NCI-H524 treated with DMSO at 0.1 percent for 48 hours (cell line): Measurements from ENCODE around the gene ABHD11.
"Not testable (repeated sequence)": the region's sequence is repeated elsewhere in the genome, so short reads cannot be mapped to it uniquely, and the experiment has no call there.

Experiments
- DNase-seq: peaks from one replicate; lab custom pipeline; 2025; lab: John Stamatoyannopoulos, UW

Gene ABHD11, protein sequence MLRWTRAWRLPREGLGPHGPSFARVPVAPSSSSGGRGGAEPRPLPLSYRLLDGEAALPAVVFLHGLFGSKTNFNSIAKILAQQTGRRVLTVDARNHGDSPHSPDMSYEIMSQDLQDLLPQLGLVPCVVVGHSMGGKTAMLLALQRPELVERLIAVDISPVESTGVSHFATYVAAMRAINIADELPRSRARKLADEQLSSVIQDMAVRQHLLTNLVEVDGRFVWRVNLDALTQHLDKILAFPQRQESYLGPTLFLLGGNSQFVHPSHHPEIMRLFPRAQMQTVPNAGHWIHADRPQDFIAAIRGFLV

GRCh38 chr7:73738612-73739386 is at the start of gene ABHD11:
Gene ABHD11, minus strand, starts transcription at chr7:73738802. Its CDS starts 32 bp downstream, at chr7:73738770.
- DNase-seq = peak; percentile 59

GRCh38 chr7:73787786-73788048 is 49.1 kb upstream of the ABHD11 start:
- DNase-seq = not testable (repeated sequence)

DNA sequence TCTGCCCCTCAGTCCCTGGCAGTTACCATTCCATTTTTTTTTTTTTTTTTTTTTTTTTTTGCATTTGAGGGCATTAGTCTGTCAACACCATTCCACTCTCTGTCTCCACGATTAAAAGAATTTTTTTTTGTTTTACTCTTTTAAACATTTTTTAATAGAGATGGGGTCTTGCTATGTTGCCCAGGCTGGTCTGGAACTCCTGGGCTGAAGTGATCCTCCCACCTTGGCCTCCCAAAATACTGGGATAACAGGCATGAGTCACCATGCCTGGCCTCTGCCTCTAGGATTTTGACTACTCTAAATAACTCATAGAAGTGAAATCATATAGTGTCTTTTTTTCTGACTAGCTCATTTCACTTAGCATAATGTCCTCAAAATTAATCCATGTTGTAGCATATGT is 48.0 kb upstream of the ABHD11 start:
- no peak for DNase-seq

GRCh38 chr7:73779517-73779916 is 40.9 kb upstream of the ABHD11 start:
- DNase-seq = no peak

DNA sequence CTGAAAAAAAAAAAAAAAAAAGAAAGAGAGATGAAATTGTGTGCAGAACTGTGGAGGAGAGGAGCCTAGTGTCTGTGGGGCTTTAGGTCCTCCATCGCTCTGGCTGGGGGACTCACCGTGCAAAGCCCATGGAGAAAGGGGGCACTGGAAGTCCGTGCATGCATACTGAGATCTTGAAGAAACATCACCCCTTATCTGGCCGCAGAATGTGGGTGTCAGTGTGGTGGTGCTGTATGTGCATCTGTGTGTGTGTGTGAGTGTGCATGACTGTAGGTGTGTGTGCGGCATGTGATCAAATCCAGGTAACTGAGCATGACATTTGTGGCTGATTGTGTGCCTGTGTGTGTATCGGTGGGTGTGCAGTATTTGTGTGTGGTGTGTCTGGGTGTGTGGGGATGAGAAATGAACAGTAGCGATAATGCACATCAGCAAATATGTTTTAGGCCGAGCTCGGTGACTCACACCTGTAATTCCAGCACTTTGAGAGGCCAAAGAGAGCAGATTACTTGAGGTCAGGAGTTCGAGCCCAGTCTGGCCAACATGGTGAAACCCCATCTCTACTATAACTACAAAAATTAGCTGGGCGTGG is 40.3 kb upstream of the ABHD11 start:
- no peak for DNase-seq

- DNase-seq = peak; percentile 65
These were observed 36.3 kb upstream of the ABHD11 start for GRCh38 chr7:73774923-73775322.

DNA sequence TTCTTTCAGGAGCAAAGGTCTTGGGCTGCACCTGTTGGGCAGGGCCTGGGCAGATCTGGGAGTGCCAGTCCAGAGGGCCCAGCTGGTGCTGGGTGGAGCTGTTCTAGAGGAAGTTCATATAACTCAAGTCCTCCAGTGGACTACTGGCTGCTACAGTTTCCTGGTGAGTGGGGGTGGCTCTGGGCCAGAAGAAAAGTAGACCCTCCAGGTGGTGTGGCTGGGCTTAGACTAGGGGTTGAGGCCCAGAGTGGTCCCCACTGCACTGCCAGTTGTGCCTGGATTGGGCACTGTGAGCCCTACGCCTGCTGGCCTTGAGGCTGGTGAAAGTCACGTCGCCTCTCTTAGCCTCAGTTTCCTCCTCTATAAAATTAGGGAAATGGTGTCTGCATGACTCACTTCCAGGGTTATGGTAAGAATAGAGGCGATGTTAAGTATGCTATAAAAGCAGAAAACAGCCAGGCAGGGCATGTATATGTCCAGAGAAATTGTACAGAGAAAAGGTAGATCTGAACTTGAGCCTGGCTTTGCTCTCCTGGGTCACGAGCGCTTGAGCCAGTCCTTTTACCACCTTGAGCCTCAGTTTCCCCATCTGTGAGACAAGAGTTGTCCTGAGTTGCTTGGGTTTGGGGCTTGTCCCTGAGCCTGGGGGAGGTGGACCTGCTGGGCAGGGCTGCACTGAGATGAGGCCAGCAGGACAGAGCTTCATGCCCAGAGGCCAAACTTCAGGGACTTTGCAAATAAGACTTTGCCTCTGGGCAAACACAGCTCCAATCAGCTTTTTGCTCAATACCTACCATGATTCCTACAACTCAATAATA is 35.3 kb upstream of the ABHD11 start:
- no peak for DNase-seq

DNA sequence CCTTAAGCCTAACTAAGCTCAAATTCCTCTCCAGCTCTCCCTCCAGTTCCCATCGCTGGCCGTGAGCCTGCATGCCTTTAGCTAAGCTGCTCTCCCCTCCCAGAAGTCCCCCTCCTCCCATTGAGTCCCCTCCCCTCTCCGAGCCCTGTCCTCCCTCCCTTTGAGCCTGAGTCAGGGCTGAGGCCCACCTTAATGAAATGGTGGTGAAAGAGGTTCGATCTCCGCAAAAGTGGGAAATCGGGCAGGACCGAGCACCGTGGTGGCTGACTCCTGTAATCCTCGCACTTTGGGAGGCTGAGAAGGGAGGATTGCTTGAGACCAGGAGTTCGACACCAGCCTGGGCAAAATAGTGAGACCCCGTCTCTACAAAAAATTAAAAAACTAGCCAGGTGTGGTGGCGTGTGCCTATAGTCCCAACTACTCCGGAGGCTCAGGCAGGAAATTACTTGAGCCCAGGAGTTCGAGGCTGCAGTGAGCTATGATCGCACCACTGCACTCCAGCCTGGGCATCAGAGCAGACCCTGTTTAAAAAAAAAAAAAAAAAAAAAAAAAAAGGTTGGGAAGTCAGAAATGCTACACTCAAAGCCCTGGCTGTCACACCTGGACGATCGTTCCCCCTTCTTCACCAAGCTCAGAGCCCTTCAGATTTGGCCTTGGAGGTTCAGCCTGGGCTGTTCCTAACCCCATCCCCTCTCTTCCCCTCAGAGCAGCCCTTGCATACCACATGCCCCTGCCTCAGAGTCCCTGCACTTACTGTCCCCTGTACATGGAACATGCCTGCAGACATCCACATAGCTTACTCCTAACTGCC is 32.5 kb upstream of the ABHD11 start:
- no peak for DNase-seq

DNA sequence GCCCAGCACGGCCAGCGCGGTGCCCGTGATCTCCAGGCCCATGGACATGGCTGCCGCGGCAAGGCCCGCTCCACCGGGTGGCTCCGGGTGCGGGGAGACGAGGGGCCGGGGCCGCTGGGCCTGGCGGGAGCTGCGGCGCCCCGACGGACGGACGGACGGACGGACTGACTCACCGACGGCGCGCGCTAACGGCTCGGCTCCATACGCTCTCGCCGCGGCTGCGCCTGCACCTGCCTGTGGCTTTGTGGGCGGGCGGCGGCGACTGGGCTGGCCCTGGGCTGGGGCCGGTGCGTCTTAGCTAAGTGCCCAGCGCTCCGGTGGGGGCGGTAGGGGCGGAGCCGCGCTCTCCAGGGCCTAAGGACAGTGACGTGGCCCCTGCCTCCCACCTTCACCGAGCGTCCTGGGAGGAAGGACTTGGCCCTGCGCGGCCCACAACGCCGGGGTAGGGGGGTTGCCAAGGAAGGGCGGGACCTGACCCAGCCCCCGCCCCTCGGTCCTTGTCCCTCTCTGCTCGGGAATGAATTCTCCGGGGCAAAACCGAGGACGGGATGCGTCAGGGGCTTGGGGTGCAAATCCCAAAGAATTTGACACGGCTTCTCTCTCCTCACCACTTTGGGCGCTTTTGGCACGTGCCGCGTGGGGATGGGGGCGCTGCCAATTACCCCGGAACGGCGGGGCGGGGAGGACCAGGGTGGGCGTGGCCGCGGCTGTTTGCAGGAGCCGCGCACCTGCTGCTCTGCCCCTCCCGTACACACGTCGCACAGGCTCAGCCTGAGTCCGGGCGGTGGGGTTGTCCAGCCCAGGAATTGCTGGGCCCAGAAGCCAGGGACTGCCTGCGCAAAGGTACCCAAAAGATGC is 31.6 kb upstream of the ABHD11 start, which contains the start of gene CLDN3:
Gene CLDN3, minus strand, starts transcription at position 269 of the 858 bp plus-strand sequence. Its CDS starts 221 bp downstream, at position 48.
- DNase-seq = peak; percentile 22

DNA sequence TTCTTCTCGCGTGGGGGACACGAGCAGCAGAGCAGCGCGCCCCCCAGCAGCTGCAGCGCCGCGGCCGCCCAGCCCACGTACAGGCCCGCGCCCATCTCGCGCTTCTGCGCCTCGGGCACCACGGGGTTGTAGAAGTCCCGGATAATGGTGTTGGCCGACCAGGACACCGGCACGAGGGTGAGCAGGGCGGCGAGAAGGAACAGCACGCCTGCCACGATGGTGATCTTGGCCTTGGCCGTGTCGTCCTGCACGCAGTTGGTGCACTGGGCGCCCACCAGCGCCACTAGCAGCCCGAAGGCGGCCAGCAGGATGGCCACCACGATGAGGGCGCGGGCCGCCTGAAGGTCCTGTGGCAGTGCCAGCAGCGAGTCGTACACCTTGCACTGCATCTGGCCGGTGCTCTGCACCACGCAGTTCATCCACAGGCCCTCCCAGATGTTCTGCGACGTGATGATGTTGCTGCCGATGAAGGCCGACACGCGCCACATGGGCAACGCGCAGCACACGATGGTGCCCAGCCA is 30.9 kb upstream of the ABHD11 start:
- no peak for DNase-seq

- no peak for DNase-seq
These were observed 30.3 kb upstream of the ABHD11 start for GRCh38 chr7:73768641-73769480.

- DNase-seq = no peak
These were observed 28.1 kb upstream of the ABHD11 start for GRCh38 chr7:73766556-73767229.

GRCh38 chr7:73762659-73762999 is 24.0 kb upstream of the ABHD11 start:
- no peak for DNase-seq

GRCh38 chr7:73761854-73762658 is 23.5 kb upstream of the ABHD11 start:
- DNase-seq = no peak

- no peak for DNase-seq
These were observed 20.1 kb upstream of the ABHD11 start for GRCh38 chr7:73758581-73759138.

DNA sequence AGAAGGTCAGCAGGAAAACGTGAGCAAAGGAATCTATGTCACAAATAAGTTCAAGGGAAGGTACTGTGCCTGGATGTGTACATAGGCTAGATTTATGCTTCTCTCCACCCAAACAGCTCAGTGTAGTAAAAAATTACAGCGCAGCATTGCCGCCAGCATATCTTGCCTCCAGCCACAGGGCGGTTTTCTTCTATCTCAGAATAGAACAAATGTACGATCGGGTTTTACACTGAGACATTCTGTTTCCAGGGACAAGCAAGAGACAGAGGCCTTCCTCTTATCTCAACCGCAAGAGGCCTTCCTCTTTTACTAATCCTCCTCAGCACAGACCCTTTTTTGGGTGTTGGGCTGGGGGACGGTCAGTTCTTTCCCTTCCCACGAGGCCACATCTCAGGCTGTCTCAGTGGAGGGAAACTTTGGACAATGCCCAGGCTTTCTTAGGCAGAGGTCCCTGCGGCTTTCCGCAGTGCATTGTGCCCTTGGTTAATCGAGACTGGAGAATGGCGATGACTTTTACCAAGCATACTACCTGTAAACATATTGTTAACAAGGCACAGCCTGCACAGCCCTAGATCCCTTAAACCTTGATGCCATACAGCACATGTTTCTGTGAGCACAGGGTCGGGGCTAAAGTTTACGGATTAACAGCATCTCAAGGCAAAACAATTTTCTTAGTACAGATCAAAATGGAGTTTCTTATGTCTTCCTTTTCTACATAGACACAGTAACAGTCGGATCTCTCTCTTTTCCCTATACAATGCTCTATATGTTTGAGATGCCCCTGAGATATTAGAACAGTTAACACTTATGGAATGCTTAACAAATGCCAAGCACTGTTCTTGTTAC is 11.6 kb upstream of the ABHD11 start:
- DNase-seq = no peak

DNA sequence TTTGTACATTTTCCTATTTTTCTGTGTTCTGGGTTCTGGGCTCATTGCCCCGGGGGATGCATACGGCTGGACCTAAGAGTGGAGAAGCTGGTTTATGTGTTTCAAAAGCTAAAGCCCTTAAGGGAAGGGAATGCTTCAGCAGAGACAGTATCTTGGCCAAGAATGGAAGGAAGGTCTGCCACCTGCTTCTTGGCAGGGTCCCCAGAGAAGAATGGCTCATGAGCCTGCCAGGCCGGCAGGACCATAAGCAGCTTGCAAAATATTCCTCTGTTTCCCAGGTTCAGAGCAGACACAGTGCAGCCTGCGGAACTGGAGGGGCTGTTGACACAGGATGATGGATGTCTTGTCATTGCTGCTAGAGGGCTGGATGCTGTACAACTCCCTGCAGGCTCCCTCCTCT is 7.8 kb upstream of the ABHD11 start:
- DNase-seq = no peak
